OCI-LY1 (cell line): Measurements from ENCODE around the gene L1CAM.

ENCODE experiments used
- H2AFZ ChIP-seq: fragments of 200-600 bp; sonication (generic), shearing (Covaris generic); 2 replicates; pipeline ENCODE4 v1.6.0; 2014; ENCODE audit warnings: antibody characterized with exemption, mild to moderate bottlenecking, low read length
- H3F3A ChIP-seq: fragments of 200-600 bp; sonication (generic), shearing (Covaris generic); 2 replicates; pipeline ENCODE4 v1.6.0; 2014; ENCODE audit warnings: mild to moderate bottlenecking, antibody characterized with exemption, low read length, moderate library complexity; ENCODE audit not compliant: insufficient read depth
- H3K27ac ChIP-seq: fragments of 200-600 bp; sonication (generic); 2 replicates; pipeline ENCODE4 v1.5.1; 2014; ENCODE audit warnings: low read length, mixed run types, mild to moderate bottlenecking, low read depth; ENCODE audit not compliant: poor library complexity, severe bottlenecking
- H3K27me3 ChIP-seq: fragments of 200-600 bp; sonication (generic); 2 replicates; pipeline ENCODE4 v1.6.0; 2014; ENCODE audit warnings: antibody characterized with exemption, mild to moderate bottlenecking, low read length, moderate library complexity; ENCODE audit not compliant: insufficient read depth
- H3K36me3 ChIP-seq: fragments of 200-600 bp; sonication (generic); 2 replicates; pipeline ENCODE4 v1.6.1; 2014; ENCODE audit warnings: mild to moderate bottlenecking, antibody characterized with exemption, low read length, moderate library complexity, mixed read lengths; ENCODE audit not compliant: insufficient read depth
- H3K4me1 ChIP-seq: fragments of 200-600 bp; sonication (generic); 2 replicates; pipeline ENCODE4 v1.5.1; 2014; ENCODE audit warnings: mild to moderate bottlenecking, low read length, moderate library complexity; ENCODE audit not compliant: insufficient read depth, severe bottlenecking
- H3K4me2 ChIP-seq: fragments of 200-600 bp; sonication (generic), shearing (Covaris generic); 2 replicates; pipeline ENCODE4 v1.6.1; 2014; ENCODE audit warnings: low read length
- H3K4me3 ChIP-seq: fragments of 200-600 bp; sonication (generic); 2 replicates; pipeline ENCODE4 v1.5.1; 2014; ENCODE audit warnings: low read length, low read depth, mild to moderate bottlenecking, mixed read lengths; ENCODE audit not compliant: poor library complexity, severe bottlenecking
- H3K79me2 ChIP-seq: fragments of 200-600 bp; shearing (Covaris generic); 2 replicates; pipeline ENCODE4 v1.6.1; 2016; ENCODE audit warnings: mixed run types, low read length, mixed read lengths; ENCODE audit not compliant: insufficient read depth
- H3K9ac ChIP-seq: fragments of 200-600 bp; sonication (generic), shearing (Covaris generic); 2 replicates; pipeline ENCODE4 v1.6.1; 2014; ENCODE audit warnings: mild to moderate bottlenecking, low read length, mixed read lengths
- H3K9me2 ChIP-seq: fragments of 200-600 bp; sonication (generic), shearing (Covaris generic); 2 replicates; pipeline ENCODE4 v1.6.1; 2014; ENCODE audit warnings: low read depth, mild to moderate bottlenecking, low read length, mixed read lengths
- H3K9me3 ChIP-seq: fragments of 200-600 bp; shearing (Covaris generic); 2 replicates; pipeline ENCODE4 v1.6.1; 2014; ENCODE audit warnings: low read length, mixed read lengths
- H4K20me1 ChIP-seq: fragments of 200-600 bp; sonication (generic), shearing (Covaris generic); 2 replicates; pipeline ENCODE4 v1.6.0; 2016; ENCODE audit warnings: mild to moderate bottlenecking, low read length; ENCODE audit not compliant: insufficient read depth
- EZH2 ChIP-seq: fragments of 200-600 bp; sonication (generic), shearing (Covaris generic); IDR thresholded peaks from 2 replicates; pipeline ENCODE4 v1.8.0; 2017; ENCODE audit warnings: borderline replicate concordance, mixed run types, mild to moderate bottlenecking, antibody characterized with exemption, low read length, moderate library complexity, mixed read lengths
- TF ChIP-seq, protein P1 (sequence below): fragments of 200-600 bp; sonication (generic), shearing (Covaris generic); IDR thresholded peaks from 2 replicates; pipeline ENCODE4 v1.5.1; 2017; ENCODE audit warnings: mild to moderate bottlenecking, antibody characterized with exemption, low read length, moderate library complexity, mixed read lengths

Gene L1CAM

DNA sequence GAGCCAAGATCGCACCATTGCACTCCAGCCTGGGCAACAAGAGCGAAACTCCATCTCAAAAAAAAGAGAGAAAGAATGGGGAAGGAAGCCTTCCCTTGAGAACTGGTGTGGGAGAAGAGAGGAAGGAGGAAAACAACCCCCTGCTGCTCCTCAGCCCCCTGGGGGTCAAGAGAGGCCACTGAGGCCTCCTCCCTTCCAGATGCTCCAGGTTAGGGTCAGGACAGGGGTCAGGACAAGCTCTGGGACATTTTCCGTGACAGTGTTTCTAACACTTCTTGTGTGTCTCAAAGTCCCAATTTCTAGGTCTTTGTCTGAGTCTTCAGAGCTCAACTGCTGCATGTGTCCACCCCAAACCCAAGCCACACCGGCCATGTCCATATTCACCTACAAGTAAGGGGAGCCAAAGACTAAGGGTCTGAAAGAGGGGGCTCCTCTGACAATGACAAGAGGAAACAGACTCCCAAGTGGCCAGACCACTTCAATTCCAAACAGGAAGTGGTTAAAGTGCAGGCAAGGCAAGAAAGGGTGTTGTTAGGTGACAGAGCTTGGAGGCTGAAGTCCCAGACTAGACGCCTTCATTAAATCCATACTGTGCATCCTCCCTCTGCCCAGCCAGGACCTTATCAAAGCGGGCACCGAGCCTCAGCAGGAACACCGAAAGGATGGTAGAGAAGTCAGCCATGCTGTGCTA lies 8.3 kb downstream of the L1CAM start:
- Histone ChIP-seq H3K4me2 (no peak overlapping the region), H4K20me1 (no peaks in the 10 kb centered on the region), H3F3A (no peaks in the 10 kb centered on the region), H3K4me1 (no peaks in the 10 kb centered on the region), H2AFZ (no peak overlapping the region), H3K9me2 (no peaks in the 10 kb centered on the region), H3K9me3 (no peaks in the 10 kb centered on the region), H3K9ac (no peak overlapping the region), H3K79me2 (no peaks in the 10 kb centered on the region), H3K36me3 (no peaks in the 10 kb centered on the region), H3K4me3 (no peak overlapping the region), H3K27ac (no peak overlapping the region), H3K27me3 (no peaks in the 10 kb centered on the region)
- no peak for TF ChIP-seq EZH2
- TF ChIP-seq, protein P1, sequence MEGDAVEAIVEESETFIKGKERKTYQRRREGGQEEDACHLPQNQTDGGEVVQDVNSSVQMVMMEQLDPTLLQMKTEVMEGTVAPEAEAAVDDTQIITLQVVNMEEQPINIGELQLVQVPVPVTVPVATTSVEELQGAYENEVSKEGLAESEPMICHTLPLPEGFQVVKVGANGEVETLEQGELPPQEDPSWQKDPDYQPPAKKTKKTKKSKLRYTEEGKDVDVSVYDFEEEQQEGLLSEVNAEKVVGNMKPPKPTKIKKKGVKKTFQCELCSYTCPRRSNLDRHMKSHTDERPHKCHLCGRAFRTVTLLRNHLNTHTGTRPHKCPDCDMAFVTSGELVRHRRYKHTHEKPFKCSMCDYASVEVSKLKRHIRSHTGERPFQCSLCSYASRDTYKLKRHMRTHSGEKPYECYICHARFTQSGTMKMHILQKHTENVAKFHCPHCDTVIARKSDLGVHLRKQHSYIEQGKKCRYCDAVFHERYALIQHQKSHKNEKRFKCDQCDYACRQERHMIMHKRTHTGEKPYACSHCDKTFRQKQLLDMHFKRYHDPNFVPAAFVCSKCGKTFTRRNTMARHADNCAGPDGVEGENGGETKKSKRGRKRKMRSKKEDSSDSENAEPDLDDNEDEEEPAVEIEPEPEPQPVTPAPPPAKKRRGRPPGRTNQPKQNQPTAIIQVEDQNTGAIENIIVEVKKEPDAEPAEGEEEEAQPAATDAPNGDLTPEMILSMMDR = no peak

DNA sequence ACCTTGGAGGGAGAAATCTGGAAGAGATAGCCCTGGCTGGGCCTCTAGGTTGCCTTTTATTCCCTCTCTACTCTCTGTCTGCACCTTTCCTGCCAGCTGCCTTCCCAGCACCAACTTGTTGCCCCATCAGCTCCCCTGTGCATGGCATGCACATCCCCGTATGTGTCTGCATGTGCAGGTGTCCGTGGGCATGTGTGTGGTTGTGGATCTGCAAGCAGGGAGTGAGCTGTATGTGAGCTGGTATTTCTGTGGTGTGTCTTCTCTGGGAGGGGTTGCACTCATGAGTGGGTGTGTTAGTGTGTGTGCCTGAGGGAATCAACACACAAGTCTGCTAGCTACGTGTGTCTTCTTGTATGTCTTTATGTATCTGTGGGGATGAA lies 9.9 kb downstream of the L1CAM start:
- Histone ChIP-seq H3K79me2 (no peaks in the 10 kb centered on the region), H3K9me2 (no peaks in the 10 kb centered on the region), H4K20me1 (no peaks in the 10 kb centered on the region), H2AFZ (no peak overlapping the region), H3K36me3 (no peaks in the 10 kb centered on the region), H3K4me2 (no peak overlapping the region), H3K27ac (no peak overlapping the region), H3K27me3 (no peaks in the 10 kb centered on the region), H3K9me3 (no peaks in the 10 kb centered on the region), H3K4me3 (no peak overlapping the region), H3K9ac (no peak overlapping the region), H3K4me1 (no peaks in the 10 kb centered on the region), H3F3A (no peaks in the 10 kb centered on the region)
- TF ChIP-seq EZH2 = no peak
- TF ChIP-seq, protein P1 = no peak

DNA sequence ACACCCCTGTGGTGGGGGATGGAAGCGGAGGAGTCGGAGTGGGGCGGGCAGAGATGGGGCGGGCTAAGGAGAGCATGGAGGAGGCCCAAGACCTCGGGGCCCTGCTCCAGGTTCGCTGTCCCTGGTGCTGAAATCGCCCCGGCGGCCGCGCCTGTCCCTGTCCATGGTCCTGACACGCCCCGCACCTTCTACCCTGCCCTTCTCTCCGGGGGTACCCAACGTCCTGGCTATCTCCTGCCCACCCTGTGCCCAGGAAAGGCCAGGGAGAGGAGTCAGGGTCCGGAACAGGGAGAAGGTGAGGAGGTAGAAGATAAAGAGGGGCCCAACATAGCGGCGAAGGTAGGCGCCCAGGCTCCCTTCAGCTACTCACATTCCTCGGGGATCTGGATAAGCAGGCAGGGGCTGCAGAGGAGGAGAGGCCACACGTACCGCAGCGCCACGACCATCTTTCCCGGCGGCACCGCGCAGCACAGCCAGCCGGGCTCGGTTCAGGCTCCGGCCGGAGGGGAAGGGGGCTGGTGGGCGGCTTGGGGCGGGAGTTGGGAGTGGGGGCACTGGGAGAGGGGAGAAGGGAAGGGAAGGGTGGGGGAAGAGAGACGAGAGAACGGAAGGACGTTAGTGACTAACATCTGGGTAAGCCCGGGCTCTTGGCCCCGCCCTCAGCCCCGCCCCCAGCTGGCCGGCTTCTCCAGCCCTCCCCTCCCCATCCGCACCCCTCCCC lies 10.4 kb downstream of the L1CAM start:
- H3K9me2 ChIP-seq = no peaks in the 10 kb centered on the region
- H3K79me2 ChIP-seq = no peaks in the 10 kb centered on the region
- H3K36me3 ChIP-seq = no peaks in the 10 kb centered on the region
- no peak overlapping the region for H2AFZ ChIP-seq
- H3K9me3 ChIP-seq = no peaks in the 10 kb centered on the region
- no peak overlapping the region for H3K27ac ChIP-seq
- no peak overlapping the region for H3K4me2 ChIP-seq
- no peaks in the 10 kb centered on the region for H3K27me3 ChIP-seq
- H3K4me1 ChIP-seq = no peaks in the 10 kb centered on the region
- no peaks in the 10 kb centered on the region for H4K20me1 ChIP-seq
- no peak for TF ChIP-seq EZH2
- TF ChIP-seq, protein P1 = no peak
- H3F3A ChIP-seq = no peaks in the 10 kb centered on the region
- no peak overlapping the region for H3K9ac ChIP-seq
- no peak overlapping the region for H3K4me3 ChIP-seq
